ENCODE results near the gene HS6ST1.
"Not testable (repeated sequence)": the region's sequence is repeated elsewhere in the genome, so short reads cannot be mapped to it uniquely, and the experiment has no call there.

HS6ST1 gene

GRCh38 chr2:128267197-128267596 lies 51.5 kb downstream of the HS6ST1 start:
- not testable (repeated sequence) for DNase-seq

- not testable (repeated sequence) for DNase-seq
Observed at GRCh38 chr2:128266463-128266862, 52.2 kb downstream of the HS6ST1 start.

- DNase-seq: not testable (repeated sequence)
Observed at GRCh38 chr2:128265608-128265993, 53.1 kb downstream of the HS6ST1 start.

GRCh38 chr2:128264881-128265607 lies 53.6 kb downstream of the HS6ST1 start:
- DNase-seq: no peak

- no peak for DNase-seq
Observed at GRCh38 chr2:128263902-128264331, 54.8 kb downstream of the HS6ST1 start.

- no peak for DNase-seq
Observed at GRCh38 chr2:128262315-128263253, 56.1 kb downstream of the HS6ST1 start.

GRCh38 chr2:128261245-128262128 lies 57.2 kb downstream of the HS6ST1 start:
- DNase-seq: no peak

- DNase-seq: peak; percentile 76
Observed at GRCh38 chr2:128260239-128261138, 58.2 kb downstream of the HS6ST1 start.

GRCh38 chr2:128259585-128259984 lies 59.1 kb downstream of the HS6ST1 start:
- DNase-seq: no peak

- DNase-seq: no peak
Observed at GRCh38 chr2:128258218-128258617, 60.5 kb downstream of the HS6ST1 start.

- no peak for DNase-seq
Observed at GRCh38 chr2:128252501-128252900, 66.2 kb downstream of the HS6ST1 start.

- DNase-seq: not testable (repeated sequence)
Observed at GRCh38 chr2:128252086-128252485, 66.6 kb downstream of the HS6ST1 start.

- DNase-seq: no peak
Observed at GRCh38 chr2:128250229-128251025, 68.2 kb downstream of the HS6ST1 start.

GRCh38 chr2:128249555-128249954 lies 69.1 kb downstream of the HS6ST1 start:
- DNase-seq: no peak

GRCh38 chr2:128245813-128246212 lies 72.9 kb downstream of the HS6ST1 start:
- DNase-seq: no peak

GRCh38 chr2:128241896-128242295 lies 76.8 kb downstream of the HS6ST1 start:
- no peak for DNase-seq

GRCh38 chr2:128237911-128238697 lies 80.6 kb downstream of the HS6ST1 start:
- DNase-seq: no peak

GRCh38 chr2:128237081-128237534 lies 81.6 kb downstream of the HS6ST1 start:
- DNase-seq: no peak

GRCh38 chr2:128236491-128237035 lies 82.1 kb downstream of the HS6ST1 start:
- peak; percentile 76 for DNase-seq
